Heart left ventricle (tissue), 16 donors: ENCODE data around the gene MYOCOS. TPM values are rescaled to one million over a fixed set of nuclear protein-coding genes. Genes with fewer than 3 reads are reported as not detected.

Experiments
- ATAC-seq, 4 donors: fragments of 200-7000 bp; cut with Tn5 transposase; one replicate each; pipeline ENCODE4 v1.9.1; 2020 to 2022; ENCODE audit warnings: moderate library complexity in 4 of 4, mild to moderate bottlenecking in 3 of 4, moderate number of reproducible peaks in 1 of 4
- DNase-seq, 5 donors: peaks; one replicate each; pipeline ENCODE4 v3.0.0-alpha.2; 2020
- H3K27ac ChIP-seq, 12 donors: fragments of 200-600 bp; sonication (generic) in 4 of 12; one replicate each; pipeline versions ENCODE4 v1.5.0 to v1.8.0; 2016 to 2022; ENCODE audit warnings: mild to moderate bottlenecking in 2 of 12
- H3K27me3 ChIP-seq, 9 donors: fragments of 200-600 bp; sonication (generic) in 2 of 9; one replicate each; pipeline versions ENCODE4 v1.5.1 to v1.8.0; 2016 to 2022; ENCODE audit warnings: mild to moderate bottlenecking in 3 of 9
- H3K36me3 ChIP-seq, 9 donors: fragments of 200-600 bp; sonication (generic) in 2 of 9; one replicate each; pipeline versions ENCODE4 v1.5.0 to v1.8.0; 2018 to 2022; ENCODE audit warnings: mild to moderate bottlenecking in 2 of 9
- H3K4me1 ChIP-seq, 12 donors: fragments of 200-600 bp; sonication (generic) in 4 of 12; one replicate each; pipeline versions ENCODE4 v1.5.0 to v1.8.0; 2016 to 2022; ENCODE audit warnings: mild to moderate bottlenecking in 3 of 12
- H3K4me3 ChIP-seq, 12 donors: fragments of 200-600 bp; sonication (generic) in 4 of 12; one replicate each; pipeline versions ENCODE4 v1.5.0 to v1.8.0; 2017 to 2022; ENCODE audit warnings: mild to moderate bottlenecking in 9 of 12, moderate library complexity in 4 of 12
- H3K9me3 ChIP-seq, 12 donors: fragments of 200-600 bp; sonication (generic) in 4 of 12; one replicate each; pipeline versions ENCODE4 v1.5.0 to v1.8.0; 2016 to 2022; ENCODE audit warnings: mild to moderate bottlenecking in 1 of 12
- POLR2A ChIP-seq, 2 donors: fragments of 450-650 bp; IDR thresholded peaks; one replicate each; pipeline ENCODE4 v1.6.1; 2017; ENCODE audit warnings: antibody characterized with exemption in 2 of 2, mild to moderate bottlenecking in 2 of 2, moderate library complexity in 2 of 2
- WGBS, 4 donors: extraction: QIAGEN DNeasy Blood & Tissue Kit in 2 of 4; methylation state at CpG; one replicate each; pipeline versions ENCODE4 v1.1.5 to v1.1.7; 2013 to 2018; 5-methylcytosine and 5-hydroxymethylcytosine counted together
- intact Hi-C, 10 donors: fragments of 100-400 bp; cut with DNase I; formaldehyde crosslinking; loops; one replicate each; pipeline versions ENCODE4 v1.11.1 to v1.14.2; 2022
- long read RNA-seq, 3 donors: library from polyadenylated mRNA; unstranded; transcript quantifications; one replicate each; pipeline ENCODE4 v2.0.0, GENCODE V29; 2020 to 2021
- polyA plus RNA-seq, 2 donors: library from polyadenylated mRNA; stranded (reverse); fragments of 200-250 nt; gene quantifications; one replicate each; pipeline ENCODE4 v1.2.3, GENCODE V29; 2013
- total RNA-seq, 9 donors: library from RNA; depleted of rRNA in 2 of 9; stranded (reverse); fragments of >200 nt in 2 of 9; fragmentation: NEBNext Ultra II Directional in 3 of 9; extraction: Animal tissue kit (Norgen Biotek cat#: 25700) in 3 of 9; gene quantifications; one replicate each; pipeline versions ENCODE4 v1.1.0 to v1.2.4, GENCODE V29; 2016 to 2023
- TF ChIP-seq, protein P1 (sequence below), 12 donors: fragments of 200-600 bp; sonication (generic) in 4 of 12; IDR thresholded peaks; one replicate each; pipeline versions ENCODE4 v1.5.0 to v1.8.0; 2018 to 2022; ENCODE audit warnings: antibody characterized with exemption in 12 of 12, mild to moderate bottlenecking in 5 of 12
- donor health status: ischemic (EF 13 %, LVEDD 7.1; RV severe dilation, severe dysfunction).
- donor health status: healthy with polysubstance abuse.
- donor health status: DM: no; HTN: yes; CAD: no.
- donor health status: DM: no; HTN: no; CAD: no.
- donor health status: ischemic (EF 25% LVEDD 6.9; RV normal size, moderate dysfunction).
- donor health status: ischemic (EF 25% LVEDD 5.7; RV mildly dilated, moderate dysfunction).
- donor health status: healthy.
- donor health status: DM: yes; HTN: yes; CAD: no.
- donor health status: ischemic (EF 35%, LVEDD 5.7; RV mildly dilated, moderate dysfunction).
- donor health status: nonischemic (EF 11% LVEDD 7.7; RV severe dilation, severe dysfunction).
- donor health status: DM: yes; HTN: yes; CAD: no.
- donor health status: PGD.
- donor health status: ischemic (EF 29% LVEDD 5.4; RV normal size, mild dysfunction).
- donor health status: nonischemic (EF 23%, LVEDD 6.1; RV moderate dilation, normal function).

The MYOCOS gene, protein sequence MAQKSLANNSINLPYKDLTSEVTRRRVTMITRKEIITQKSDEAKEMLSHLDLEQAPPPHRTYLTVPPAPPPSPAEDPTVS
- total RNA-seq (not detected), polyA plus RNA-seq (not detected)
- long read RNA-seq, donor 1, result 0 reads
- long read RNA-seq, donor 2, result 0 reads
- long read RNA-seq, donor 3, result 0 reads

DNA sequence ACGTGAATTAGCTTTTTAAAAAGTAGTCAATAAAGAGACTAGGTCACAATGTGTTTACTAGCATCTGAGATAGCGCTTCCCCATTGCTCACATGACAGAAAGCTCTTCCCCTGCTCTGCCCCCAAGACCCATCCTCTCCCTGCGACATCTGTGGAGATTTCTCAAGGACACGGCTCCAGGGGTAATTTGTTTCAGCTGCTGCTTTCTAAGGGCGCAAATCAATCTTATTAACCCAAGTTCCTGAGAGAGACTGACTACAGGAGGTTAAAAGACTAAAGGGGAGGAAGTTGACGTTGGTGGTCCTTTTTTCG lies at the start of gene MYOCOS:
Gene MYOCOS, plus strand, starts transcription at position 92 of the 311 bp plus-strand sequence. CDS start 1,641 bp downstream, outside the sequence.
- TF ChIP-seq POLR2A (IDR thresholded peaks at IDR 0.05), result no peak
- TF ChIP-seq, protein P1, sequence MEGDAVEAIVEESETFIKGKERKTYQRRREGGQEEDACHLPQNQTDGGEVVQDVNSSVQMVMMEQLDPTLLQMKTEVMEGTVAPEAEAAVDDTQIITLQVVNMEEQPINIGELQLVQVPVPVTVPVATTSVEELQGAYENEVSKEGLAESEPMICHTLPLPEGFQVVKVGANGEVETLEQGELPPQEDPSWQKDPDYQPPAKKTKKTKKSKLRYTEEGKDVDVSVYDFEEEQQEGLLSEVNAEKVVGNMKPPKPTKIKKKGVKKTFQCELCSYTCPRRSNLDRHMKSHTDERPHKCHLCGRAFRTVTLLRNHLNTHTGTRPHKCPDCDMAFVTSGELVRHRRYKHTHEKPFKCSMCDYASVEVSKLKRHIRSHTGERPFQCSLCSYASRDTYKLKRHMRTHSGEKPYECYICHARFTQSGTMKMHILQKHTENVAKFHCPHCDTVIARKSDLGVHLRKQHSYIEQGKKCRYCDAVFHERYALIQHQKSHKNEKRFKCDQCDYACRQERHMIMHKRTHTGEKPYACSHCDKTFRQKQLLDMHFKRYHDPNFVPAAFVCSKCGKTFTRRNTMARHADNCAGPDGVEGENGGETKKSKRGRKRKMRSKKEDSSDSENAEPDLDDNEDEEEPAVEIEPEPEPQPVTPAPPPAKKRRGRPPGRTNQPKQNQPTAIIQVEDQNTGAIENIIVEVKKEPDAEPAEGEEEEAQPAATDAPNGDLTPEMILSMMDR (IDR thresholded peaks at IDR 0.05), result no peak
- no peak within 1 kb of the TSS for H3K27ac ChIP-seq
- H3K9me3 ChIP-seq, result no peaks in the 10 kb centered on the region
- no peak for ATAC-seq
- H3K4me1 ChIP-seq, result no peaks in the 10 kb centered on the region
- no peaks in the 10 kb centered on the region for H3K27me3 ChIP-seq
- intact Hi-C loops, result no loop called here
- WGBS, 4 donors, result 75 to 83% (median 79%) methylated on average over 7 of the region's 7 CpGs
- no peaks in the 10 kb centered on the region for H3K36me3 ChIP-seq
- no peak for DNase-seq
- H3K4me3 ChIP-seq, result no peak within 1 kb of the TSS

DNA sequence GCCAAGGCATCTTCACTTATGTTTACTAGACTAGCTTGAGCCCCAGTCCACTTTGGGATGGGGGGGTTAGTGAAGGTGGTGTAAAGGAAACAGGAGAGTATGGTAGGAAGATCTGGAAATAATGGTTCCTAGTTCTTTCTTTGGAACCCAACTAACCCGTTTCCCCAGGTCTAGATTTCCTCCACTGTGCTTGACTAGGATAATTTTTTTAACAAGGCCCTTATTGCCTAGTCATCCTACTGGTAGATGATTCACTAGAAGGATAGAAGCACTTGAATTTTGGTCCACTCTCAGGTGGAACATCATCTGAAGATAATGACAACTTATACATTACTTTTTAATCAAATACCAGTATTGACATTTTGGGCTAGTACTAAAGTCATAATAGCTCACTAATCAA lies 45.9 kb upstream of the MYOCOS start:
- DNase-seq (no peak), ATAC-seq (no peak)
- Histone ChIP-seq H3K27me3 (no peaks in the 10 kb centered on the region), H3K4me1 (no peaks in the 10 kb centered on the region), H3K27ac (no peak overlapping the region), H3K36me3 (peaks cover 0 to 100% (median 98%) of the 10 kb centered on the region in 9 donors), H3K4me3 (no peak overlapping the region), H3K9me3 (no peaks in the 10 kb centered on the region)
- intact Hi-C loops, result no loop called here
- TF ChIP-seq, protein P1 (IDR thresholded peaks at IDR 0.05), result no peak
- TF ChIP-seq POLR2A (IDR thresholded peaks at IDR 0.05), result no peak
- WGBS, 4 donors, result 87 to 94% (median 90%) methylated on average over 1 of the region's 1 CpG

DNA sequence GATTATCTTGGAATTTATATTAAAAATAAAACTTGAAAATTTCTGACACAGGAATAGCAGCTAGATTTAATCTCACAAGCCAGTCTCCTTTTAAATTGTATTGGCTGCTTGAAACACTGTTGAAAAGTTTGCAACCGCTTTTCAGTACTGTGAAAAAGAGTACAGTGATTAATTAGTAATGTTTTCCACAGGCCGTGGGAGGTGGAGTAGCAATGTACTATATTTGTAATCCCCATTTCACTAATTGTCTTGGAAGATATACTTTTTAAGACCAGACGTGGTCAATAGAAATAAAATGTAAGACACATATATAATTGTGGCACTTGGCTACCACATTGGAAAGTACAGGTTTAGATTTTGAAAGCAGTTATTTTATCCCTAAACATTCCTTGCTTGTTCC lies 40.8 kb upstream of the MYOCOS start:
- peaks cover 0 to 100% (median 100%) of the 10 kb centered on the region in 9 donors for H3K36me3 ChIP-seq
- no peaks in the 10 kb centered on the region for H3K9me3 ChIP-seq
- H3K27me3 ChIP-seq, result no peaks in the 10 kb centered on the region
- no peak overlapping the region for H3K27ac ChIP-seq
- no peak for TF ChIP-seq POLR2A (IDR thresholded peaks at IDR 0.05)
- TF ChIP-seq, protein P1 (IDR thresholded peaks at IDR 0.05), result no peak
- intact Hi-C loops, result loop anchor here in 4 of 10 donors (5.0 to 10.0 kb wide), 2 partner anchors 44 to 46 kb away; no protein-coding TSS in a partner anchor
- DNase-seq (no peak), ATAC-seq (no peak)
- WGBS, 4 donors, result 86 to 91% (median 90%) methylated on average over 3 of the region's 3 CpGs
- no peaks in the 10 kb centered on the region for H3K4me1 ChIP-seq
- no peak overlapping the region for H3K4me3 ChIP-seq

DNA sequence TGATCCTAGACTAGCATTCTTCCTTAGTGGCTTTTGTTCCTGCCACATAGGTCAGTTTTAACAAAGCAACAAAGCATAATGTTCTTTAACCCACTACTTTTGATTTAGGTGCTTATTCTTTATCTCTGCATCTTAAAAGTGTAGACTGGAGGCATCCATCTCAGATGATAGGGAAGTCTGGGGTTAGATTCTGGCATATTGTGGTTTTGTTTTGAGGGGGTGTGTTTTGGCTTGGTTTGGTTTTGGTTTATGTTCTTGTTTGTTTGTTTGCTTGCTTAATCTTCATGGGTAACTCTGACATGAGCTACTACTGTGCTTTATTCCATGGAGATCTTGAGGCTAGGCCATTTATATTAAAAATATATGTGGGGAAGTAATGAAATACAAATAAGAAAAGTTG lies 40.3 kb upstream of the MYOCOS start:
- H3K36me3 ChIP-seq, result peaks cover 0 to 100% (median 98%) of the 10 kb centered on the region in 9 donors
- no peaks in the 10 kb centered on the region for H3K9me3 ChIP-seq
- no peak overlapping the region for H3K27ac ChIP-seq
- intact Hi-C loops, result loop anchor here in 4 of 10 donors (5.0 to 10.0 kb wide), 2 partner anchors 44 to 47 kb away; no protein-coding TSS in a partner anchor
- no peak for TF ChIP-seq POLR2A (IDR thresholded peaks at IDR 0.05)
- TF ChIP-seq, protein P1 (IDR thresholded peaks at IDR 0.05), result no peak
- H3K4me1 ChIP-seq, result no peaks in the 10 kb centered on the region
- ATAC-seq (no peak), DNase-seq (no peak)
- H3K4me3 ChIP-seq, result no peak overlapping the region
- no peaks in the 10 kb centered on the region for H3K27me3 ChIP-seq
